Measurements from ENCODE around the gene SMIM23. TPM values are rescaled to one million over a fixed set of nuclear protein-coding genes. Genes with fewer than 3 reads are reported as not detected.
"Not testable (repeated sequence)": the region's sequence is repeated elsewhere in the genome, so short reads cannot be mapped to it uniquely, and the experiment has no call there.

The SMIM23 gene
- polyA plus RNA-seq, 3 donors = not detected

DNA sequence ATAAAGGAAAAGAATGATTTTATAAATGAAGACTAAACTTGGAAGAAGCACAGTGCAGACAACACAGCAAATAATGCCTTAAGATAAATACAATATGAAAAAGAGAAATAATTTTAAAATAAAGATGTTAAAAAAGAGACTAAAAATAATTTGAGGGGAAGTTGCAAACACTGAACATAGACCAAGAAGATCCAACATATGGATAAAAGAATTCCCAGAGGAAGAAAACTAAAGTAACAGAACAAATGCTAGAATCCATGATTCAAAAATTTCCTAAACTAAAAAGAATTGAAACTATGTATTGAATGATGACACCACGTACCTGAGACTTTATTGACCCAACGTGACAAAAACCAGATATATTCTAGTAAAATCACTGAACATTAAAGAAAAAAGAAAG lies 18.7 kb upstream of the SMIM23 start:
- WGBS, 3 donors = 67 to 94% (median 88%) methylated on average over 2 of the region's 2 CpGs
- H3K27ac ChIP-seq (ENCODE audit: low read depth, low read length) = no peak overlapping the region

DNA sequence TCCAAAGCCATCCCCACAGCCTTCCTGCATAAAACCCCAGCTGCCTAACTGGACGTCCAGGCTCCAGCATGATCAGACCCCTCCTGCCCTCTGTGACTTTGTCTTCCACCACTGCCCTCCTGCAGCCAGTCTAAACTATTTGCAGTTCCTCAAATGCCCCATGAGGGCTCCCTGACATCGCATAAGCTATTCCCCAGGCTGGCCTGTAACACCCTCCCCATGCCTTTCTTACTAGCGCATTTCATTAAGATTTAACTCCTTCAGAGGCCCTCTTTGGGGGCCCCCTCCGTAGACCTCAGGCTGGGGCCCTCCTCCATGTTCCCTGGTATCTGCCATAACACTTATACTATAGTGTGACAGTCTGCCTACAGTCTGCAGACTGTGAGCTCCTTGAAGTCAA lies 15.5 kb upstream of the SMIM23 start:
- H3K27ac ChIP-seq (ENCODE audit: low read depth, low read length) = no peak overlapping the region
- WGBS, 3 donors = 27 to 38% (median 36%) methylated on average over 4 of the region's 4 CpGs

DNA sequence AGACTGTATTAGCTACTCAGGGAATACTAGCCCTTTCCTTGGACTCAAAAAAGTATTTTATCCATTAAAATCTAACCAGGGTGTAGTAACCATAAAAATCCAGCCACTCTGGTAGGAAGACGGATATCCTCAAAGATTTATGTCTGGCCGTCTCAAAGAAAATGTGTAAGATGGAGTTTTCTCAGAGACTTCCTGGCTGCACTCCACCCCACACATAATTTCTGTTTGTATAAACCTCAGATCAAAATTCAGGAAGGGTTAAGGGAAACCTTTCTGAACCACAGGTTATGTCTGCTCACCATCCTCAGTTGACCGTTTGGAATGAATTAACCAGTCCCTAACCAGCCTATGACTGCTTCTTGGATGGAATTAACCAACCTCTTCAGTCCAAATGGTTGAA lies 13.8 kb upstream of the SMIM23 start:
- WGBS, 3 donors = 33 to 55% (median 37%) methylated on average over 3 of the region's 3 CpGs
- no peak overlapping the region for H3K27ac ChIP-seq (ENCODE audit: low read depth, low read length)

DNA sequence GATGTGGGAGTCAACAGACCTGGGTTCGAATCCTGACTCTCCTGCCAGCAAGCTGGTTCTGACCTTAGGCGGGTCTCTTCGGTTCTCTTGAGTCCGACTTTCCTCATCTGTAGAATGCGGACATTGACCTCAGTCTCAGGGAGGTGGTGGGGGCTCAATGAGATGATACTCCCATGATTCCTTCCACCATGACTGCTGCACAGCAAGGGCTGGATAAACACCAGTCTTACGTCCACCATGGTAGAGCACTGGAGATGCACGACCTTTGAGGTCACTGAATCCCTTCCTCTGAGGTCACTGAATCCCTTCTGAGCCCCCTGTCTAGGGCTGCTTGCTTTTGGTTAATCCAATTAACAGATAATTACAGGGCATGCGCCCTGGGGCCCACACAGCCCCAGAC lies 12.5 kb upstream of the SMIM23 start:
- 89 to 91% (median 90%) methylated on average over 8 of the region's 8 CpGs for WGBS, 3 donors
- no peak overlapping the region for H3K27ac ChIP-seq (ENCODE audit: low read depth, low read length)

DNA sequence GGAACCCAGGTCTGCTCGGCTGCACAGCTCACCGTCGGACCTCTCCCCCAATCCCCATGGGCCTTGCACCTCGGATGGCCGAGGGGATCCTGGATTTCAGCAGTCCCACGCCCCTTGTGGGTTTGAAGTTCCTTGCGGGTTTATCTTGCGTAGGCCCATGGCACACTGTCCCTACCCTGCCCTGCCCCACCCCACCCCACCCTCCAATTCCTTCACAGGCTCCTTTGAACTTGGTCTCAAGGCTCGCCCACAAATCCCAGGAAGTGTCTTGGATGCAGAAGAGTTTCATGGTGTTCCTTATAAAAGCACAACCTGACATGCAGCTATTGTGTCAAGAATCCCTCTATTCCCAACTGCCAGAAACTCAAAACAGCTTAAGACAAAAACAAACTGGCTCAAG lies 11.2 kb upstream of the SMIM23 start:
- no peak overlapping the region for H3K27ac ChIP-seq (ENCODE audit: low read depth, low read length)
- WGBS, 3 donors = 93 to 96% (median 94%) methylated on average over 9 of the region's 9 CpGs

DNA sequence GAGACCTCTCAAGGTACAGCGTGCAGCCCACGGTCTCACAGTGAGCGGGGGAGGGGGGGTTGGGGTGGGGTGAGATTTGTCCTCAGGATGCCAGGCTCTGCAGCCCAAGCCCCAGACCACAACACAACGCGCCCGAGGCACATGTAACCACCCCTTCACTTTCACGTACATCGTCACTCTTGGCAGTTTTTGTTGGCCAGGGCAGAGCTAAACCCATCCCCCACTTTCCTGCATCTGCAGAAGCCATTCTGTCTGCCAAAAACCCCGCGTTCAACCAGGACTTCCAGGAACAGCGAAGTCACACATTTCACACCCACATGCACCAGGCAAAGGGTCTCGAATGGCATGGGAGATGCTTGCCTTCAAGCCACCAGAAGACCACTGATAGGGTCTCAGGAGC lies 9.4 kb upstream of the SMIM23 start:
- 47 to 79% (median 52%) methylated on average over 12 of the region's 12 CpGs for WGBS, 3 donors
- H3K27ac ChIP-seq (ENCODE audit: low read depth, low read length) = no peak overlapping the region

DNA sequence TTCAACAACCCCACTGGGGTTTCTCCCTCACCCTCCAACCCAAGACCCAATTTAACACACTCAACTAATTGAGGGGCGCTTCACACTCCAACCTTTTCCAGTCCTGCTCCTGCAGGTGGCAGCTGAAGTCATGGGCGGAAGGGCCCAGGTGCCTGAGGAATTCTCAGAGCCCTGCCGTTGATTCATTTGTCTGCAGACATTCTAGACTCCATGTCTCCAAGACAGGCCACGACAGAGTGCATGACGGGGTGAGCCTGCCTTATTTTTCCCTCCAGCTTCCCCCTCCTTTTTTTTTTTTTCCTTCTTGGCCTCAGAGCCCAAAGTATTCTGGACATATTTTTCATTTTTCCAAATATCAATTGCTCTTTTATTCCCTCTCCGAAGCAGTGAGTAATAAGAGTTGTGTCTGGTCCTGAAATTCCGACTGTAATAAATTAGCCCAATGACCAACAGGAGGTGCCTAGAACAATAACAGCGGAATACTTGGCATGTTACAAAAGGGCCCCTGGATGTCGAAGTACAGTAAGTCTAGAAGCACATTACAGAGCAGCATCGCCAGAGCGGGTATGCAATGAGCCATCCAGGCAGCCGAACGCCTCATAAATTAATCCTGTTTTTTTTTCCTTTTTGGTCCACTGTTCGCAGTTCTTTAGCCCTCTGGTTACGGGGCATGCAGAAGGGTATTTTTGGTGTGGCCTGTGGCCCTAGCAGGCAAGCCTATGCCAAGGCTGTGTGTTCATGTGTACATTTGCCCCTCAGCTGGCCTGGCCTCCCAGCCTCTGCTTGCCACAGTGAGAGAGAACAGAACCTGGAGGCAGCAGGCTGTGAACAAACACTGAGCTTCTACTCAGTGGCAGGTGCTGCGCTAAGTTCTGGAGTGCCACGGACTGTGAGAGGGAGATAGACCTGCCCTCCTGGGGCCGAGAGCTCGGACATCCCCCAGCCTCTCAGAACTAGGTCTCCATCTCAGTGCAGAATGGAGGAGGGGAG lies 8.6 kb upstream of the SMIM23 start:
- no peak overlapping the region for H3K27ac ChIP-seq (ENCODE audit: low read depth, low read length)
- WGBS, 3 donors = 62 to 79% (median 70%) methylated on average over 19 of the region's 19 CpGs

DNA sequence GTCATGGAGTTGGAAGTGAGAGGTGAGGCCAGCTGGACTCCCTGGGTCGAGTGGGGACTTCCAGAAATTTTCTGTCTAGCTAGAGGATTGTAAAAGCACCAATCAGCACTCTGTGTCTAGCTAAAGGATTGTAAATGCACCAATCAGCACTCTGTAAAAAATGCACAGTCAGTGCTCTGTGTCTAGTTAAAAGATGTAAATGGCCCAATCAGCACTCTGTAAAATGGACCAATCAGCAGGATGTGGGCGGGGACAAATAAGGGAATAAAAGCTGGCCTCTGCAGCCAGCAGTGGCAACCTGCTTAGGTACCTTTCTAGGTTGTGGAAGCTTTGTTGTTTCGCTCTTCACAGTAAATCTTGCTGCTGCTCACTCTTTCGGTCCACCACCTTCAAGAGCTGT lies 3.9 kb upstream of the SMIM23 start:
- WGBS, 3 donors = 75 to 86% (median 80%) methylated on average over 4 of the region's 4 CpGs
- not testable (repeated sequence) for H3K27ac ChIP-seq (ENCODE audit: low read depth, low read length)

DNA sequence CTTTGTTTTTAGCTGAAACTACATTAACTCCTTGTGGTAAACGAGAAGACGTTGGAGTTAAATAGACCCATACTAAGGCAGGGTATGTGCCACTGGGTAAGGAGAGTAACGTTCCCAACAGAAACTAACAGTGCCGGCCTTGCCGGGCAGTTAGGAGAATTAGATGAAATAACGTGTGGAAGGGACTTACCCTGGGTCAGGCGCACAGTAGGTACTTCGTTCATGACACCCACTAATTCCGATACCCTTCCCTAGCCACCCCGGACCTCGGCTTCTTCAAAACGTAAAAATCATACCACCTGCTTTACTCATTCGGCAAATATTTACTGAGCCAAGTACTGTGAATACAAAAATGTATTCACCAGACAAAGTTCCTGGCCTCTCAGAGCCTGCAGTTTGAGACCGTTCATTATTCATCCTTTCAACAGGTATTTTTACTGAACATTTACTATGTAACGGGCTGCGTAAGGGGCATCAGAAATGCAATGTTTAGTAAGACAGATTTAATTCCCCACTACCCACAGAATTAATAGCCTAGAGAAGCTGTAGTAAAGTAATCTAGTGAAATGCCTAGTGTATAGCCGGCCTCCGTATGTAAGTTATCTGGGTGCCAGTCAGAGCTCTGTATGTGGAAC lies 3.2 kb upstream of the SMIM23 start:
- no peak overlapping the region for H3K27ac ChIP-seq (ENCODE audit: low read depth, low read length)
- 80 to 94% (median 89%) methylated on average over 18 of the region's 18 CpGs for WGBS, 3 donors

DNA sequence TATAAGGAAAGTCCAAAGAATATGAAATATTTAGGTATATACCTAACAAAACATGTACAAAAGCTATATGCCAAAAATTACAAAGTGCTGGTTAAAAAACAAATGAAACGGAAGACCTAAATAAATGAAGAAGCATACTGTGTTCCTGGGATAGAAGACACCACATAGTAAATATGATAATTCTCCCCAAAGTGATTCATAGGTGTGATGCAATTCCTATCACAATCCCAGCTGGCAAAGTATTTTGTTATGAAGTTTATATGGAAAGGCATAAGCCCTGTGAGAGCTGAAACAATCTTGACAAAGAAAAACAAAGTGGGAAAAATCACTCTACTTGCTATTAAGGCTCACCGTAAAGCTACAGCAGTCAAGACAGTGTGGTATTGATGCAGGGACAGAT lies 2.6 kb upstream of the SMIM23 start:
- 70 to 79% (median 73%) methylated on average over 2 of the region's 2 CpGs for WGBS, 3 donors
- H3K27ac ChIP-seq (ENCODE audit: low read depth, low read length) = no peak overlapping the region

DNA sequence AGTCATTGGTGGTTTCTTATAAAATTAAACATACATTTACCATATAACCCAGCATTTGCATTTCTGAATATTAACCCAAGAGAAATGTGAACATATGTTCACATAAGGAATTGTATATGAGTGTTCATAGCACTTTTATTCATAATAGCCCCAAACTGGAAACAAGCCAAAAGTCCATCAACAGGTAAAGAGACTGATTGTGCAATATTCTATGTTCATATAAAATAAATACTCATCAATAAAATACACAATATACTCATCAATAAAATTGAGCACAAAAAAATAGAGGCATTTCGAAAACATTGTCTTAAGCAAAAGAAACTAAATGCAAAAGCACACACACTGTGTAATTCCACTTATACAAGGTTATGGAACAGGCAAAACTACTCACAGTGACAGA lies 3.7 kb downstream of the SMIM23 start:
- WGBS, 3 donors = 58 to 97% (median 92%) methylated on average over 1 of the region's 1 CpG
- H3K27ac ChIP-seq (ENCODE audit: low read depth, low read length) = no peak overlapping the region

DNA sequence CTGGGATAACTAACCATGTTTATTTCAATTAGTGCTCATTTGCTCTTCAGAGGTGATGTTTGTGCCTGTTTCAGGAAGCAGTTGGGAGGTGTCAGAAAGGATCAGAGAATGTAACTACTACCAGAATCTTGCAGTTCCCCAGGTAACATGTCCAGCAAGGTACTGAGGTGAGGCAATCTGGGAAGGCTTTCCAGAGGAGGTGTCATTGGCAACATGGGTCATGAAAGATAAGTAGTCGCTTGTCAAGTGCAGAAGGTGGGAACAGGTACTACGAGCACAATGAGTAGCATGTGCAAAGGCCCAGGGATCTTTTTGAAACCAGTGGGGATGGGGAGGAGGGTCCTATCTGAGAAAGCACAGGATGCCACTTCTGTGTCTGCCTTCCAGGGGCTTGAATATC lies 4.8 kb downstream of the SMIM23 start:
- no peak overlapping the region for H3K27ac ChIP-seq (ENCODE audit: low read depth, low read length)
- 82 to 95% (median 93%) methylated on average over 2 of the region's 2 CpGs for WGBS, 3 donors

DNA sequence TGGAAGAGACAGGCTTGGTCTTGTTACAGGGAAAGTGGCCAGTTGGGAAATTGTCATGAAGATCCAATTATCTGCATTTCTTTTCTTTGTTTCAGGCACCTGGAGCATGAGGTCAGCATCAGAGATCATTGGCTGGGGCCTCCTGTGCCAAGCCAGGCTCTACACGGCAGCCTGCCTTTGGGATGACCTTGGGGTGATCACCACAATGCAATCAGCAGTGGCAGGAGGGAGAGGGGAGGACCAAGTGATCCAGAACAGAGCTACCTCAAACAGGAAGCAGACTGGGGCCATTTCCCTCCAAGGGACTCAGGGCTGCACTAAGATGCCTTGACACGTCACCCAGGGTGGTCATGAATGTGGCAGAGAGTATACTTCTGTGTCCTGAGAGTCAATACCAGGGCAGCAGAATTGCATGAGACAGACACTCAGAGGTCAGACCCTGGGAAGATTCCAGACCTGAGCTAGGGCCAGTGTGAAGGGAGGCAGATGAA lies 8.9 kb downstream of the SMIM23 start:
- 56 to 62% (median 59%) methylated on average over 2 of the region's 2 CpGs for WGBS, 3 donors
- H3K27ac ChIP-seq (ENCODE audit: low read depth, low read length) = no peak overlapping the region

DNA sequence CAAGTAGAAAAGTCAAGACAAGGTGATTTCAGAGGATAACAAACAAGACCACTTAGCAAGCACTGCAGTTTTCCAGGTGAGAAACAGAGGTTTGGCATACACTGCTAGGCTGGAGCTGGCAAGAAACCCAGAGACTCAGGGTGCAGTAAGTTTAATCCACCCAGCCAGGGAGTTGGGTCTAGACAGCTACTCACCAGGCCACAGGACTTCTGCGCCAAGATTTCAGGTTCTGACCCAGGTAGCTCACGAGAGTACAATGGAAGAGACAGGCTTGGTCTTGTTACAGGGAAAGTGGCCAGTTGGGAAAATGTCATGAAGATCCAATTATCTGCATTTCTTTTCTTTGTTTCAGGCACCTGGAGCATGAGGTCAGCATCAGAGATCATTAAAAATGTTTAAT lies 9.8 kb downstream of the SMIM23 start:
- WGBS, 3 donors = 86 to 95% (median 93%) methylated on average over 2 of the region's 2 CpGs

DNA sequence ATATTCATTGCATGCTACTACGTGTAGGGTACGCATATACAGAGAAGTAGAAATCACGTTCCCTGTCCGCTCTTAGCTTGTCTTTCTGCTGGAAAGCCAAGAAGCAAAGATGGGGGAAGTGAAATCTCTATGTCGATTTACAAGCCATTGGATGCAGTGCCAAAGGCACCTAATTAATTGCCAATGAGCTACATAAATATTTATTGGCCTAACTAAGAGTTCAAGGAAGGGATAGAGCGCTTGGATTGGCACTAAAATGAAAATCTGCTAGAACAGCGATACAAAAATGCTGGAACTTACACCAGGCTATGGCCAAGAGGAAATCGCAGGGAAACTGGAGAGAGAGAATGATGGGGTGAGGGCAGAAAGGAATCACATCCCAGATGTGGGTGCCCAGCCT lies 10.8 kb downstream of the SMIM23 start:
- H3K27ac ChIP-seq (ENCODE audit: low read depth, low read length) = no peak overlapping the region
- 91 to 92% (median 91%) methylated on average over 8 of the region's 8 CpGs for WGBS, 3 donors

More for the DNA sequence above, 9.8 kb downstream of the SMIM23 start:
- H3K27ac ChIP-seq (ENCODE audit: low read depth, low read length) = no peak overlapping the region

DNA sequence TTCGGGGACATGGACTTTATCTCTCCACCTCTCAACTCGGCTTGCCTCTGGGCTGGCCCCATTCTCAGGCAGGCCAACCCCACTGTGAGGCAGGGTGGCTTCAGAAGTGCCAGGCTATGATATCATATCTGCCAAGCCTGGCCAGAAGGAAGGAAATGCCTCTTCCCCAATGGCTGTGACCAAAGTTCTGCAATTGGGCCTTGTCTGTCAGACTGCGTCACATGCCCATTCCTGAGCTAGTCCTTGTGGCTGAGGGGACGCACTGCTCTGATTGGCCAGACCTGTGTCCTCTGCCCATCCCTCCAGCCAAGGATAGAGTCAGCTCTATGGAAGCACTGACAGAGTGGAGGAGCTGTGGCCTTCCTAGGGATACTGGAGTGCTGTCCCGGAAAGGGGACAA lies 11.9 kb downstream of the SMIM23 start:
- H3K27ac ChIP-seq (ENCODE audit: low read depth, low read length) = no peak overlapping the region
- 69 to 86% (median 77%) methylated on average over 5 of the region's 5 CpGs for WGBS, 3 donors

DNA sequence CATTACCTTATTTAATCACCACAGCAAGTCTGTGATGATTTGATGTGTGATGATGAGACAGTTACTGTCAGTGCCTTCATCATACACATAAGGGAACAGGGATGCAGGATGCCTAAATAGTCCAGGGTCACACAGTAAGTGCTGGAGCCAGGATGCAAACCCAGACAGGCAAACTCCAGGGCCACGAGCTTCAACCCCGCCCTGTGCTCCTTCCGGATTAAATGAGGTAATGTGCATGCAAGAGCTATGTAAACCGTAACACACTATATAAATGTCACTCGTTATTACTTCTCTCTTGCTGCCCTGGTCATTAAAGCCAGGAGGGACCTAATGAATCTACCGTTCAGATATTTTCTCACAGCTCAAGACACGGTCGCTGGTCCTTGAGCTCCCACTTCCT lies 12.8 kb downstream of the SMIM23 start:
- H3K27ac ChIP-seq (ENCODE audit: low read depth, low read length) = no peak overlapping the region
- 74 to 76% (median 75%) methylated on average over 8 of the region's 8 CpGs for WGBS, 3 donors

DNA sequence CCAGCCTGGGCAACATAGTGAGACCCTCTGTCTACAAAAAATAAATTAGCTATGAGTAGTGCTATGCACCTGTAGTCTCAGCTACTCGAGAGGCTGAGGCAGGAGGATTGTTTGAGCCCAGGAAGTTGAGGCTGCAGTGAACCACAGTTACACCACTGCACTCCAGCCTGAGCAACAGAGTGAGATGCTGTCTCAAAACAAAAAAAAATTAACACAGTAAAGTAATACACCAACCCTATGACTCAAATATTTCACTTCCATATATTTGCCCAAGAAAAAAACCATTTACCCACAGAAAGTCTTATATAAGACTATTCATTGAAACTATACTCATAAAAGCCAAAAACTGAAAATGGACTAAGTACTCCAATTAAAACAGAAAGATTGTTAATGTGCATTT lies 16.2 kb downstream of the SMIM23 start:
- no peak overlapping the region for H3K27ac ChIP-seq (ENCODE audit: low read depth, low read length)
- WGBS, 3 donors = 88 to 91% (median 88%) methylated on average over 1 of the region's 1 CpG

DNA sequence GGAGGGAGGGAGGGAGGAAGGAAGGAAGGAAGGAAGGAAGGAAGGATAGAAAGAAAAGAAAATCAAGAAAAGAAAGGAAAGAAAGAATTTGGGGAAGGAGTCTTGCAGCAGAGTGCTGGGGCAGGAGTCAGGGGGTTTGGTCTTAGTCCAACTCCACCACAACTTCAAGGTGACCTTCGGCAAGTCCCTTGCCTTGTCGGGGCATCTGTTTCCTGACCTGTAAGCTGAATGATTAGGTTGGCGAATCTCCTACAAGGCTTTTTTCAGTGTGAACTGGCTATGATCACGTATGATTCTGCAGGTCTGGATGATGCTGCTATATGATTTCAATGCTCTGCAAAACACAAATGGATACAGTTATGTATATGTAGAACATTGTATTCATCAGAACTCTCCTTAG lies 20.1 kb downstream of the SMIM23 start:
- no peak overlapping the region for H3K27ac ChIP-seq (ENCODE audit: low read depth, low read length)
- 37 to 82% (median 57%) methylated on average over 4 of the region's 4 CpGs for WGBS, 3 donors
